ENCODE results near the gene DYSF.

DNA sequence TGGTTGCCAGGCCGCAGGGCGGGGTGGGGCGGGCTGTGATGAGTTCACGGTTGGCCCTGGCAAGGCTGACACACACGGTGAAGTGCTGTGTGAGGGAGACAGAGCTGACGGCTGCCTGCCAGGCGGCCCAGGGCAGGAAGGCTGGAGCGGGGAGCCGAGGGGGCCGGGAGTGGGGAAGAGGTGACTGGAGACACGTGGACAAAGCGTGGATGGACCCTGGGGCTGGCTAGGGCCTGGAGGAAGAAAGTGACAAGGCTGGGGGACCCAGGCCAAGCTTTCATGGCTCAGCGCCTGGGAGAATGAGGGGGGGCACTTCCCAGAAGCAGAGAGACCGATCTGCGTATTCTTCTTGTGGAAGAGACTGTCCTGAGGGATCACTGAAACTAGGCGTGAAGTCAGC is 123.2 kb downstream of the DYSF start:
- no peak for TF ChIP-seq CREB1 (IDR thresholded peaks at IDR 0.05; ENCODE audit: low read depth)
- TF ChIP-seq, protein P1, sequence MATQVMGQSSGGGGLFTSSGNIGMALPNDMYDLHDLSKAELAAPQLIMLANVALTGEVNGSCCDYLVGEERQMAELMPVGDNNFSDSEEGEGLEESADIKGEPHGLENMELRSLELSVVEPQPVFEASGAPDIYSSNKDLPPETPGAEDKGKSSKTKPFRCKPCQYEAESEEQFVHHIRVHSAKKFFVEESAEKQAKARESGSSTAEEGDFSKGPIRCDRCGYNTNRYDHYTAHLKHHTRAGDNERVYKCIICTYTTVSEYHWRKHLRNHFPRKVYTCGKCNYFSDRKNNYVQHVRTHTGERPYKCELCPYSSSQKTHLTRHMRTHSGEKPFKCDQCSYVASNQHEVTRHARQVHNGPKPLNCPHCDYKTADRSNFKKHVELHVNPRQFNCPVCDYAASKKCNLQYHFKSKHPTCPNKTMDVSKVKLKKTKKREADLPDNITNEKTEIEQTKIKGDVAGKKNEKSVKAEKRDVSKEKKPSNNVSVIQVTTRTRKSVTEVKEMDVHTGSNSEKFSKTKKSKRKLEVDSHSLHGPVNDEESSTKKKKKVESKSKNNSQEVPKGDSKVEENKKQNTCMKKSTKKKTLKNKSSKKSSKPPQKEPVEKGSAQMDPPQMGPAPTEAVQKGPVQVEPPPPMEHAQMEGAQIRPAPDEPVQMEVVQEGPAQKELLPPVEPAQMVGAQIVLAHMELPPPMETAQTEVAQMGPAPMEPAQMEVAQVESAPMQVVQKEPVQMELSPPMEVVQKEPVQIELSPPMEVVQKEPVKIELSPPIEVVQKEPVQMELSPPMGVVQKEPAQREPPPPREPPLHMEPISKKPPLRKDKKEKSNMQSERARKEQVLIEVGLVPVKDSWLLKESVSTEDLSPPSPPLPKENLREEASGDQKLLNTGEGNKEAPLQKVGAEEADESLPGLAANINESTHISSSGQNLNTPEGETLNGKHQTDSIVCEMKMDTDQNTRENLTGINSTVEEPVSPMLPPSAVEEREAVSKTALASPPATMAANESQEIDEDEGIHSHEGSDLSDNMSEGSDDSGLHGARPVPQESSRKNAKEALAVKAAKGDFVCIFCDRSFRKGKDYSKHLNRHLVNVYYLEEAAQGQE (IDR thresholded peaks at IDR 0.05; ENCODE audit: low read depth): no peak
- no peak for TF ChIP-seq EP300 (IDR thresholded peaks at IDR 0.05; ENCODE audit: borderline replicate concordance)
- TF ChIP-seq TCF12 (IDR thresholded peaks at IDR 0.05; ENCODE audit: low read depth): no peak
- TF ChIP-seq, protein P2, sequence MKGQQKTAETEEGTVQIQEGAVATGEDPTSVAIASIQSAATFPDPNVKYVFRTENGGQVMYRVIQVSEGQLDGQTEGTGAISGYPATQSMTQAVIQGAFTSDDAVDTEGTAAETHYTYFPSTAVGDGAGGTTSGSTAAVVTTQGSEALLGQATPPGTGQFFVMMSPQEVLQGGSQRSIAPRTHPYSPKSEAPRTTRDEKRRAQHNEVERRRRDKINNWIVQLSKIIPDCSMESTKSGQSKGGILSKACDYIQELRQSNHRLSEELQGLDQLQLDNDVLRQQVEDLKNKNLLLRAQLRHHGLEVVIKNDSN (IDR thresholded peaks at IDR 0.05): no peak
- TF ChIP-seq TEAD4 (IDR thresholded peaks at IDR 0.05): no peak
- no peak for TF ChIP-seq TAF1 (IDR thresholded peaks at IDR 0.05; ENCODE audit: low read depth)
- no peak for TF ChIP-seq RAD21 (IDR thresholded peaks at IDR 0.05; ENCODE audit: low read depth)
- TF ChIP-seq FOXM1 (IDR thresholded peaks at IDR 0.05; ENCODE audit: borderline replicate concordance, low read depth): no peak
- no peak for TF ChIP-seq YY1 (IDR thresholded peaks at IDR 0.05; ENCODE audit: low read depth)
- TF ChIP-seq, protein P3, sequence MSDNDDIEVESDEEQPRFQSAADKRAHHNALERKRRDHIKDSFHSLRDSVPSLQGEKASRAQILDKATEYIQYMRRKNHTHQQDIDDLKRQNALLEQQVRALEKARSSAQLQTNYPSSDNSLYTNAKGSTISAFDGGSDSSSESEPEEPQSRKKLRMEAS (IDR thresholded peaks at IDR 0.05): no peak
- TF ChIP-seq EGR1 (IDR thresholded peaks at IDR 0.05): no peak
- TF ChIP-seq CEBPB (IDR thresholded peaks at IDR 0.05): no peak
